ENCODE results near the gene TMC1. TPM values are rescaled to one million over a fixed set of nuclear protein-coding genes. Genes with fewer than 3 reads are reported as not detected.

Gene TMC1
- total RNA-seq, 4 donors from 2014 or later, result 0.30 to 2.3 (median 0.44) TPM; not detected in 1

GRCh38 chr9:72599874-72600534, 78.6 kb downstream of the TMC1 start:
- Histone ChIP-seq H3K27me3 (no peaks in the 10 kb centered on the region), H3K4me1 (peaks cover 0 to 25% (median 3%) of the 10 kb centered on the region in 4 donors), H3K27ac (no peak overlapping the region), H3K36me3 (no peaks in the 10 kb centered on the region), H3K4me3 (no peak overlapping the region), H3K9me3 (no peaks in the 10 kb centered on the region)
- 89 to 90% methylated on average over 5 of the region's 5 CpGs for WGBS, 2 donors
- TF ChIP-seq EP300 (IDR thresholded peaks at IDR 0.05) (no peak), POLR2A (IDR thresholded peaks at IDR 0.05) (no peak), CTCF (IDR thresholded peaks at IDR 0.05) (no peak)
- DNase-seq (ENCODE audit: low spot score in 2 of 2), result no peak

- H3K9me3 ChIP-seq, result no peaks in the 10 kb centered on the region
- DNase-seq (ENCODE audit: low spot score in 2 of 2), result no peak
- H3K27me3 ChIP-seq, result no peaks in the 10 kb centered on the region
- TF ChIP-seq CTCF (IDR thresholded peaks at IDR 0.05), result no peak
- TF ChIP-seq EP300 (IDR thresholded peaks at IDR 0.05), result peak in 1 of 2 donors; percentile 8
- WGBS, 2 donors, result 82 to 84% methylated on average over 3 of the region's 3 CpGs
- no peaks in the 10 kb centered on the region for H3K36me3 ChIP-seq
- peaks cover 0 to 25% (median 3%) of the 10 kb centered on the region in 4 donors for H3K4me1 ChIP-seq
- H3K4me3 ChIP-seq, result no peak overlapping the region
- peak overlapping the region in 1 of 4 donors; percentile 74 for H3K27ac ChIP-seq
Measured at GRCh38 chr9:72600671-72601070, 79.3 kb downstream of the TMC1 start.

GRCh38 chr9:72601615-72602014, 80.2 kb downstream of the TMC1 start:
- Histone ChIP-seq H3K4me3 (no peak overlapping the region), H3K36me3 (no peaks in the 10 kb centered on the region), H3K4me1 (peaks cover 0 to 25% (median 3%) of the 10 kb centered on the region in 4 donors), H3K27ac (peak overlapping the region in 2 of 4 donors; percentile 65 to 74), H3K27me3 (no peaks in the 10 kb centered on the region), H3K9me3 (no peaks in the 10 kb centered on the region)
- no peak for TF ChIP-seq POLR2A (IDR thresholded peaks at IDR 0.05)
- TF ChIP-seq CTCF (IDR thresholded peaks at IDR 0.05), result no peak
- TF ChIP-seq EP300 (IDR thresholded peaks at IDR 0.05), result no peak
- no peak for DNase-seq (ENCODE audit: low spot score in 2 of 2)
- 62 to 64% methylated on average over 2 of the region's 2 CpGs for WGBS, 2 donors

GRCh38 chr9:72612449-72612848, 91.0 kb downstream of the TMC1 start:
- no peaks in the 10 kb centered on the region for H3K4me1 ChIP-seq
- WGBS, 2 donors, result 100% methylated on average over 1 of the region's 1 CpG
- H3K9me3 ChIP-seq, result no peaks in the 10 kb centered on the region
- H3K36me3 ChIP-seq, result no peaks in the 10 kb centered on the region
- H3K27ac ChIP-seq, result no peak overlapping the region
- no peak overlapping the region for H3K4me3 ChIP-seq
- H3K27me3 ChIP-seq, result no peaks in the 10 kb centered on the region
- TF ChIP-seq EP300 (IDR thresholded peaks at IDR 0.05), result no peak
- DNase-seq (ENCODE audit: low spot score in 2 of 2), result no peak

GRCh38 chr9:72614067-72614466, 92.7 kb downstream of the TMC1 start:
- WGBS, 2 donors, result 22 to 32% methylated on average over 1 of the region's 1 CpG
- no peaks in the 10 kb centered on the region for H3K36me3 ChIP-seq
- H3K4me3 ChIP-seq, result no peak overlapping the region
- no peaks in the 10 kb centered on the region for H3K27me3 ChIP-seq
- TF ChIP-seq CTCF (IDR thresholded peaks at IDR 0.05), result no peak
- TF ChIP-seq EP300 (IDR thresholded peaks at IDR 0.05), result no peak
- TF ChIP-seq POLR2A (IDR thresholded peaks at IDR 0.05), result no peak
- no peak for DNase-seq (ENCODE audit: low spot score in 2 of 2)
- H3K9me3 ChIP-seq, result no peaks in the 10 kb centered on the region
- no peak overlapping the region for H3K27ac ChIP-seq
- no peaks in the 10 kb centered on the region for H3K4me1 ChIP-seq

Measured in tibial nerve (tissue), 4 donors.